GM18499 (cell line): ENCODE data around the gene IFT27.
"Not testable (repeated sequence)": the region's sequence is repeated elsewhere in the genome, so short reads cannot be mapped to it uniquely, and the experiment has no call there.

Experiments used
- ATAC-seq: cut with Tn5 transposase; IDR thresholded peaks from one replicate; pipeline ENCODE4 v1.9.1; 2021; ENCODE audit warnings: moderate number of reproducible peaks; ENCODE audit not compliant: insufficient read depth, unreplicated experiment

Gene IFT27

GRCh38 chr22:36767035-36767775, 8.7 kb downstream of the IFT27 start:
- no peak for ATAC-seq

- ATAC-seq: no peak
Measured at GRCh38 chr22:36765943-36766450, 9.9 kb downstream of the IFT27 start.

GRCh38 chr22:36765131-36765942, 10.6 kb downstream of the IFT27 start:
- ATAC-seq: no peak

- no peak for ATAC-seq
Measured at GRCh38 chr22:36764641-36765040, 11.3 kb downstream of the IFT27 start.

- no peak for ATAC-seq
Measured at GRCh38 chr22:36764060-36764459, 11.9 kb downstream of the IFT27 start.

- no peak for ATAC-seq
Measured at GRCh38 chr22:36763576-36763975, 12.3 kb downstream of the IFT27 start.

- ATAC-seq: no peak
Measured at GRCh38 chr22:36762687-36763260, 13.1 kb downstream of the IFT27 start.

- ATAC-seq: no peak
Measured at GRCh38 chr22:36761553-36762240, 14.2 kb downstream of the IFT27 start.

GRCh38 chr22:36760786-36761185, 15.1 kb downstream of the IFT27 start:
- no peak for ATAC-seq

GRCh38 chr22:36759481-36760159, 16.3 kb downstream of the IFT27 start:
- no peak for ATAC-seq

GRCh38 chr22:36758792-36759271, 17.1 kb downstream of the IFT27 start:
- ATAC-seq: no peak

- ATAC-seq: no peak
Measured at GRCh38 chr22:36757668-36758211, 18.2 kb downstream of the IFT27 start.

- no peak for ATAC-seq
Measured at GRCh38 chr22:36756746-36757655, 18.9 kb downstream of the IFT27 start.

- no peak for ATAC-seq
Measured at GRCh38 chr22:36756031-36756430, 19.9 kb downstream of the IFT27 start.

- ATAC-seq: no peak
Measured at GRCh38 chr22:36755316-36755715, 20.6 kb downstream of the IFT27 start.

GRCh38 chr22:36754881-36755280, 21.0 kb downstream of the IFT27 start:
- not testable (repeated sequence) for ATAC-seq

GRCh38 chr22:36753916-36754315, 22.0 kb downstream of the IFT27 start:
- no peak for ATAC-seq

- ATAC-seq: no peak
Measured at GRCh38 chr22:36753120-36753802, 22.7 kb downstream of the IFT27 start.
